GM21423 (cell line): ENCODE measurements around the gene KIFC3.
"Not testable (repeated sequence)": the region's sequence is repeated elsewhere in the genome, so short reads cannot be mapped to it uniquely, and the experiment has no call there.

Experiments used
- ATAC-seq: cut with Tn5 transposase; IDR thresholded peaks from one replicate; pipeline ENCODE4 v1.9.1; 2021; ENCODE audit warnings: mild to moderate bottlenecking, moderate library complexity; ENCODE audit not compliant: unreplicated experiment

Gene KIFC3

DNA sequence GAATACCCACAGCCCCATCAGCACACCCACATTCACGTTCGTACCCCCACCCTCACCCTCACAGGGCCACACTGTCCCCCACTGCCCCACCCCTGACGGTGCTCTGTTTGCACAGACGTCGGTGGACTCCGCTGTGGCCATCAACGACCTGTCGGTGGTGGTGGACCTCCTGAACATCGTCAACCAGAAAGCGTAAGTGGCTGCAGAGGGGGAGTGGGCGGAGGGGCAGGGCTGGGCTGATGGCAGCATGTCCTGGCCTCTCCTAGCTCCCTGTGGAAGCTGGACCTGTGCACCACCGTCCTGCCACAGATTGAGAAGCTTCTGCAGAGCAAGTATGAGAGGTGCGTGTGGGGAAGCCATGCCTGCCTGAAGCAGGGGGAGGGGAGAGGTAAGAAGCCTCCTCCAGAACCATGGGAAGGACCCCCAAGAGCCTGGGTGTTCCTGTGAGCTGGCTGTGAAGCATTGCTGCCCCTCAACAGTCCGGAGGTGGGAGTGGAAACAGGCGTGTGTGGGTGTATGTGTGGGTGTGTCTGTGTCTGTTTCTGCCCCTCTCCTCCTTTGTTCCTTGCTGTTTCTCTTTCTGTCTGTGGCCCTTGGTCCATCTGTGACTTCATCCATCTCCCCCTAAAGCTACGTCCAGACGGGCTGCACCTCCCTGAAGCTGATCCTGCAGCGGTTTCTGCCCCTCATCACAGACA lies 46.4 kb downstream of the KIFC3 start:
- ATAC-seq = no peak

- ATAC-seq = no peak
Observed at GRCh38 chr16:57755061-57755684, 47.1 kb downstream of the KIFC3 start.

DNA sequence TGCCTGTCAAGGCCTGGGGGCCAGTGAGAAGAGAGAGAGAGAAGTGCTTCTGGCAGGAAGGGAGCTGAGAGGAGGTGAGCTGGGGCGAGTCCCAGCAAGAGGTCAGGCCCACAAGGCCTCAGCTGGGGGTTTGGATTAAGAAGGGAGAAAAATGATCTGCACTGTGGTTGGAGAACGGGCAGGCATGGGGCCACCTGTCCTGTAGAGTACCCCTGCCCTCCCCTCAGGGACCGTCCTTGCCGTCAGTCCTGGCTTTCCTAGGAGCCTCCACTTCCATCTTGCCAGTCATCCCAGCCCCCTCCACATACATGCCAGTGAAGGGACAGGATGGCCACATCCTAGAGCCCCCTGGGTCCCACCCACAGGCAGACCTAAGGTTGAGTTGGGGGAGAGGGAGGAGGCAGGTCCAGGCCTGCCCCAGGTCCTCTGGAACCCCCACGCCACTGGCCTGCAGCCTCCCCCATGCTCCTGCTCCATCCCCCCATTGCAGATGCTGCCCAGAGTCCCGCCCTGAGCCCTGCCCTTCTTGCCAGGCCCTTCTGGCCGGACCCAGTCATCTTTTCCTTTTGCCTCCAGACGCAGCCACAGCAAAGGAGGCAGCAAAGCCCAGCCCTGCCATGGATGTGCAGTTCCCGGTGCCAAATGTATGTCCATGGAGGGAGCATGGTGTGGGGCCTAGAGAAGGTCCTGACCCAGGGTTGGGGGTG lies 47.8 kb downstream of the KIFC3 start:
- no peak for ATAC-seq

- ATAC-seq = no peak
Observed at GRCh38 chr16:57753448-57754353, 48.6 kb downstream of the KIFC3 start.

GRCh38 chr16:57752581-57753447 lies 49.5 kb downstream of the KIFC3 start:
- ATAC-seq = no peak

GRCh38 chr16:57752203-57752580 lies 50.1 kb downstream of the KIFC3 start:
- ATAC-seq = no peak

- ATAC-seq = no peak
Observed at GRCh38 chr16:57751539-57752202, 50.6 kb downstream of the KIFC3 start.

DNA sequence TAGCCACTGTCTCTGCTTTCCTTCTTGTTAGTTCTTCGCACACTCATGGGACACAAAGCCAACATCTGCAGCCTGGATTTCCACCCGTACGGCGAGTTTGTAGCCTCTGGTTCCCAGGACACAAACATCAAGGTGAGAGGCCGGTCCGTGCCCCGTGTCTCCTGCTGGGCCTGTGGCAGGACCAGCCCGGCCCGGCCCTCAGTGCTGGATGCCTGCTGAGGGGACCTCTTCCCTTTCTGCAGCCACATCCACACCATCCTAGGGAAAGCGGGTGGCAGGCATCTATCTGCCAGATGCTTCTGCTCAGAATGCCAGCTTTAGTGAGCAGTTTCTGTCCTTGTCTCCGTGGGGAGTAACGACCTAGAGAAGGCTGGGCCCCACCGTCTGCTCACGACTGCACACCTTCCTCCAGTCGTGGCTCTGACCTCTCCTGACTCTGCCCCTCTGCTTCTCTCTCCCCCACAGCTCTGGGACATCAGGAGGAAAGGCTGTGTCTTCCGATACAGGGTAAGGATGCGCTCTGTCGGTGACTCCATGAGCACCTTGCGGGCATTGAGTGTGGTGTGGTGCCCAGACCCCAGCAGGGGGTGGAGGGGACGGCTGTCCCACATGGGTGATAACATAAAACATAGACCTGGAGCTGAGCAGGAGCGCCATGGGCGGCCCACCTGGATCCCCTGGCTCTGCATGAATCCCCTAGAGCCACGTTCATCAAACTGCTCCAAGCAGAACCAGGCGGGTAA lies 51.3 kb downstream of the KIFC3 start:
- ATAC-seq = no peak

DNA sequence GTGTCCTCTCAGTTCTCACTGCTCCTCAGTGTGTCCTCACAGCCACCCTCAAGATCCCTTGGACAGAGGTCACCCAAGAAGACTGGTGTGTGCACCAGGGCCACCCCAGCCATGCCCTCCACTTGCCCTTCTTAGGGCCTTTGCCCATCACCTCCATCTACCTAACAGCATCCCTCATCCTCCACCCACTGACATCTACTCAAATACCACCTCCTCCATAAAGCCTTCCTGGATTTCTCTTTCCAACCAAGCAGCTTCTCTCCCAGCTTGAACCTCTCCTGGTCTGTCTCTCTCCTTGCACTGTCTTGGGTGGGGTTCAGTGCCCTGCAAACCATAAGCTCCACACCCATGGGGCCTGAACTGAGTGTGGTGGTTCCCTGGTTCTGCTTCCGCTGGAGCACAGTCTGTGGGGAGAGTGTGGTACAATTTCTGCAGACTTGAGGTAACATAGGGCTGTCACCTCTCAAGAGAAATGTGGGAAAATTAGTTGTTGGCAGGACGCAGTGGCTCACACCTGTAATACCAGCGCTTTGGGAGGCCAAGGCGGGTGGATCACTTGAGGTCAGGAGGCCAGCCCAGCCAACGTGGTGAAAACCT lies 52.3 kb downstream of the KIFC3 start:
- ATAC-seq = no peak

DNA sequence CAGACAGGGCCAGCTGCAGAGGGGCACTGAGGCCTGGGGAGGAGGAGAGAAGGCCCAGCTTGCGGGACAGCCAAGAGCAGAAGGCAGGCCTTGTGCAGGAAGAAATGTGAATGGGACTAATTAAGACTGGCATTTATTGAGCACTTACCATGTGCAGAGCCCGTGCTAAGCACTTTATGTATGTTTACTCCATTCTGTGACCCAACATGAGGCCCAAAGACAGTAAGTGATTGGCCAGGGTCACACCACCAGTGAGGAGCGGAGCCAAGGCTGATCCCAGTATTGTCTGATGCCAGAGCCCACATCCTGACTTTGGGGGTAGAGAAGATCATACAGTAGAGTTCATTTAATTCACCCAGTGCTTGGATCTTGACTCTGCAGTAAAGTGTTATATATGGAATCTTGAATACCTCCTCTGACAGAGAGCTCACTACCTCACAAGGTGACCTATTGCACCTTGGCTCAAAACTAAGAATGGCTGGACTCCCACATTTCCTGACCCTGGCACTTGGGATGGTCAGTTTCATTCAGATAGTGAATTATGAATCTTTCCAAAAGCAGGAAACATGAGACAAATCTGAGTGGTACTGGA lies 53.1 kb downstream of the KIFC3 start:
- ATAC-seq = no peak

DNA sequence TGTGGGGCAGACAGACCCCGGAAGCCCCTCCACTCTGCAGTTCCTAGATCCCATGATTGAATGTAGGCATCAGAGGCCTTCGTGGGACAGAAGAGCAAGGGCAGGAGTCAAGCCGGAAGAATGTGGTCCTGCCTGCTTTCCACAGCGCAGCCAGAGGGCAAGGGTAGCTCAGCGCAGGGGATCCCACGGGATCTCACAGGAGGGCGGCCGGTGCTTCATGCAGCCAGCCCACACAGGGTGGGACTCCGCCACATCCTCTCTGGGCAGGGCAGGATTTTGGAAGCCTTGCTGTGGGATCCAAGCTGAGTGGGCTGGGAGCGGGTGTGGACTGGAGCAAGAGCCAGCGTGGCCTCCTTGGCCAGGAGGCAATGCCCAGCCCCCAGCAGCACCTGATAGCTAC lies 53.7 kb downstream of the KIFC3 start:
- ATAC-seq = no peak

DNA sequence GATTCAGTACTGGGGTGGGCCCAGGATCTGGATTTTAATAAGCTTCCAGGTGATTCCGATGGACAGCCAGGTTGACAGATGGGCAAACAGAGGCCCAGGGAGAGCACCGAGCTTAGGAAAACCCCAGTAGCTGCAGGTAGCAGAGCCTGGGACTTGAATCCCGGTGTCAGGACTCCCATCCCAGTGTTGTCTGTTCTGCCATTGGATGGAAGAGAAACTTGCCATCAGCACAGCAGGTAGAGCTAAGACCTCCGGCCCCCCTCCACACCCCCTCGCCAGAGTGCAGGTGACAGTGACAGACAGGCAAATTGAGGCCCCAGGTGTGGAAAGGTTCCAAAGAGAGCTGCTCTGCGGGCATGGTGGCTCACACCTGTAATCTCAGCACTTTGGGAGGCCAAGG lies 54.3 kb downstream of the KIFC3 start:
- ATAC-seq = no peak

DNA sequence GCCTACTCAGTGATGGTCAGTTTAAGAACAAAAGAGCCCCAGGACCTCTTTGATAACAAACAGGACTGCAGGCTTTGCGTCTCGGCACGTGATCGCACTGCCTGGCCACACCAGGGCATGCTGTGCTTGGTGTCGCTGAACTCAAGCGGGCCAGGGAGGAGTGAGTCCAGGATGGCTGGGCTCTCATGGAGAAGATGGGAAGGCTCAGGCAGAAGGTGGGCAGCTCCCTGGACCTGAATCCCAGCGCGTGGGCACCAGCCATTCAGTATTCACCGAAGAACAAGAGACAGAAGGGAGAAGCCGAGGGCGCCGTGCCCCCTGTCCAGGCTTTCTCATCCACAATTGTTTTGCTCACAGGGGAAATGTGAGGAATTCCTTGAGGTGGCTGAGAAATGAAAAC lies 54.8 kb downstream of the KIFC3 start:
- no peak for ATAC-seq

DNA sequence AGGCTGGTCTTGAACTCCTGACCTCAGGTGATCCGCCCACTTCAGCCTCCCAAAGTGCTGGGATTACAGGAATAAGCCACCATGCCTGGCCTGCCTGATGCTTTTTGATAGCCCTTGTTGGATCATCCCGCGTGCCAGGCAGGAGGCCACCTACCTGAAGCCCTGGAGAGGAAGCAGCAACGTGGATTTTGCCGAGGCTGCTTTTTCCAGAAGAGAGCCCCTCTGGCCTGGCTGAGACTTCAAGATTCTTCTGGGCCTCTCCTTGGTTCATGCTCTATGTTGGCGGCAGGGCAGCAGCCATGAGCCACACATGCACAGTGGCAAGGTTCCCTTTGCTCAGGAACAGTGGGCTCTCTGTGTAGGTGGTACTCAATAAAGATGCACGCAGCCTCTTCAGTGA lies 55.2 kb downstream of the KIFC3 start:
- ATAC-seq = no peak

DNA sequence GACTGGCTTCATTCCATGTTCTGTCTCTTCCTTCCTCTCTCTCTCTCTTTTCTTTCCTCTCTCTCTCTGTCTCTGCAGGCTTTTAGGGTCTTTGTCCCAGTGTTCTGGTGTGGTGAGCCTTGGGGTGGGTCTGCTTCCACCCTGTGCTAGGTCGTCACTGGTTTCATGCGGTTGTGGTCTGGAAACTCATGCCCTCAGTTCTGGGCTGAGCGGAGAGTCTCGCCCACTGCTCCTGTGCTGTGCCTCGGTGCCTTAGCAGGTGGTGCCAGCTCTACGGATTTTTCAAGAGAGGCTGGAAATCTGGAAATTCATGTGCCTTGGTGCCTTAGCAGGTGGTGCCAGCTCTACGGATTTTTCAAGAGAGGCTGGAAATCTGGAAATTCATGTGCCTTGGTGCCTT lies 56.0 kb downstream of the KIFC3 start:
- not testable (repeated sequence) for ATAC-seq

- ATAC-seq = no peak
Observed at GRCh38 chr16:57745768-57746167, 56.5 kb downstream of the KIFC3 start.

- ATAC-seq = no peak
Observed at GRCh38 chr16:57744642-57744903, 57.7 kb downstream of the KIFC3 start.

DNA sequence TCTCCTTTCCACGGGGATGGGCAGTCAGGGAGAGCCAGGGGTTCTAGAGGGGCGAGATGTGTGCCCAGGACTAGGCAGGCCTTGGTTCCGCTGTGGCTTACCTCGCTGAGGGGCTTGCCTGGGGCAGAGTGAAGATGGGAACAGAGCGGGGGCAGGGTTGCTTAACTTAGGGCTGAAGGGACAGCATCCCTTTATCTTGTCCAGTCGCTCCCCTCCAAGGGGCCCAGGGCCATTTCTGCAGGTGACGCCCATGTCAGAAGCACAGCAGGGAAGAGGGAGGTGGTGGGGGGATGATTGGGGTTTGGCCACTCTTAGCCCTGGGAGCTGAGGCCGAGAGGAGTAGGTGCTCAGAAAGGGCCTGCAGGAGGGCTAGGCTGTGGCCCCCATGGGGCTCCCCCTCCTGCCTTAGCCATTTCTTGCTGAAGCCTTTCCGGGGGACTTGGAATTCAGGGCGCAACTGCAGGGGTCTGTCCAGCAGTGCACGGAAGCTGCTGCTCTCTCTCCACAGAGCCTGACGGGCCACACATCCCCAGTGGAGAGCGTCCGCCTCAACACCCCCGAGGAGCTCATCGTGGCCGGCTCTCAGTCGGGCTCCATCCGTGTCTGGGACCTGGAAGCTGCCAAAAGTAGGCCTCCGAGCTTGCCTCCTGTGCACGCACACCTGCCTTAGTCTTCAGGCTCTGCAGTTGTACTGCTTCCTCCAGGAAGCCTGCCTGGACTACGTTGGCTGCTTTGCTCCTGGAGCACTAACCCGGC lies 58.2 kb downstream of the KIFC3 start:
- ATAC-seq = no peak
